H1 (cell line): ENCODE results near the gene SLC13A1. TPM values are rescaled to one million over a fixed set of nuclear protein-coding genes. Genes with fewer than 3 reads are reported as not detected.

Source experiments
- CTCF ChIA-PET: fragments of 300-600 bp; sonication (Branson Sonifier 250); formaldehyde crosslinking; loops from one replicate; lab custom pipeline; 2021; ENCODE audit not compliant: partially characterized antibody; lab: Charles Lee
- POLR2A ChIA-PET: fragments of 300-600 bp; sonication (Branson Sonifier 250); formaldehyde crosslinking; loops from one replicate; lab custom pipeline; 2021; ENCODE audit warnings: inconsistent platforms; ENCODE audit not compliant: partially characterized antibody; lab: Charles Lee
- DNase-seq, 2 experiments: peaks; one replicate each; pipeline versions ENCODE4 v3.0.0 to v3.0.0-alpha.2; 2010 to 2022; ENCODE audit warnings: low spot score in 2 of 2, low read depth in 1 of 2, mixed read lengths in 1 of 2
- FAIRE-seq: peaks from 2 replicates; lab custom pipeline; 2011; peaks lifted over from hg19 to GRCh38; lab: Jason Lieb, UNC
- H2AFZ ChIP-seq: 2 replicates; pipeline ENCODE4 v1.8.1; 2012; ENCODE audit warnings: low read length, inconsistent platforms
- H2AK5ac ChIP-seq: 2 replicates; pipeline ENCODE4 v1.6.1; 2013; ENCODE audit warnings: low read depth, low read length
- H2BK120ac ChIP-seq: replicated peaks from 2 replicates; pipeline ENCODE3; 2013; ENCODE audit warnings: low read depth, low read length, inconsistent platforms
- H2BK12ac ChIP-seq: 2 replicates; pipeline ENCODE4 v1.6.1; 2013; ENCODE audit warnings: low read depth, low read length
- H2BK15ac ChIP-seq: 2 replicates; pipeline ENCODE4 v1.6.1; 2013; ENCODE audit warnings: low read length
- H2BK20ac ChIP-seq: 2 replicates; pipeline ENCODE4 v1.6.1; 2013; ENCODE audit warnings: low read length
- H2BK5ac ChIP-seq: 2 replicates; pipeline ENCODE4 v1.6.1; 2013; ENCODE audit warnings: low read depth, low read length
- H3K14ac ChIP-seq: 2 replicates; pipeline ENCODE4 v1.6.1; 2013; ENCODE audit warnings: inconsistent platforms; ENCODE audit not compliant: insufficient read length
- H3K18ac ChIP-seq: 2 replicates; pipeline ENCODE4 v1.6.1; 2013; ENCODE audit warnings: low read length; ENCODE audit errors: extremely low read depth
- H3K23ac ChIP-seq: 2 replicates; pipeline ENCODE4 v1.6.1; 2013; ENCODE audit warnings: inconsistent platforms; ENCODE audit not compliant: insufficient read length
- H3K23me2 ChIP-seq: 2 replicates; pipeline ENCODE4 v1.6.1; 2013; ENCODE audit warnings: low read depth, low read length
- H3K27ac ChIP-seq: 2 replicates; pipeline ENCODE4 v1.6.1; 2011; ENCODE audit warnings: low read depth, low read length, inconsistent platforms
- H3K27me3 ChIP-seq, 4 experiments: replicated peaks in 1 of 4; 1 replicate in 1 of 4; 2 replicates in 3 of 4; pipeline versions ENCODE4 v1.6.1 to v1.8.1; 2011 to 2013; ENCODE audit warnings: low read length in 3 of 4, mild to moderate bottlenecking in 3 of 4, inconsistent platforms in 2 of 4, mixed read lengths in 2 of 4, moderate library complexity in 1 of 4; ENCODE audit not compliant: control insufficient read depth in 3 of 4, insufficient read depth in 3 of 4; ENCODE audit errors: extremely low read depth in 1 of 4
- H3K36me3 ChIP-seq, 4 experiments: 2 replicates each; pipeline versions ENCODE4 v1.6.1 to v1.8.1; 2011 to 2013; ENCODE audit warnings: mild to moderate bottlenecking in 4 of 4, low read length in 3 of 4, moderate library complexity in 2 of 4, control low read depth in 1 of 4, inconsistent platforms in 1 of 4; ENCODE audit not compliant: insufficient read depth in 4 of 4, control insufficient read depth in 2 of 4
- H3K4ac ChIP-seq: replicated peaks from 2 replicates; pipeline ENCODE3; 2013; ENCODE audit warnings: low read length, low read depth, mixed read lengths, inconsistent platforms; ENCODE audit not compliant: insufficient read length
- H3K4me1 ChIP-seq, 4 experiments: replicated peaks in 1 of 4; 1 replicate in 1 of 4; 2 replicates in 3 of 4; pipeline versions ENCODE4 v1.6.1 to v1.8.1; 2011 to 2013; ENCODE audit warnings: low read length in 3 of 4, inconsistent platforms in 2 of 4, mixed read lengths in 1 of 4; ENCODE audit not compliant: insufficient read depth in 4 of 4, control insufficient read depth in 3 of 4
- H3K4me2 ChIP-seq, 2 experiments: 2 replicates each; pipeline versions ENCODE4 v1.6.1 to v1.8.1; 2011 to 2013; ENCODE audit warnings: low read depth in 2 of 2, low read length in 2 of 2, control low read depth in 1 of 2, inconsistent platforms in 1 of 2, mild to moderate bottlenecking in 1 of 2; ENCODE audit not compliant: insufficient read depth in 1 of 2
- H3K4me3 ChIP-seq, 4 experiments: fragments of 200-600, 300-600 bp in 1 of 4; sonication (generic), shearing (Covaris generic), sonication (Bioruptor Twin) in 1 of 4; 2 replicates each; pipeline versions ENCODE4 v1.5.1 to v1.8.1; 2011 to 2016; ENCODE audit warnings: low read length in 4 of 4, low read depth in 3 of 4, control low read depth in 2 of 4, inconsistent platforms in 2 of 4, mild to moderate bottlenecking in 2 of 4, mixed read lengths in 1 of 4, moderate library complexity in 1 of 4; ENCODE audit not compliant: insufficient read depth in 2 of 4; ENCODE audit errors: extremely low read depth in 1 of 4
- H3K56ac ChIP-seq: replicated peaks from 2 replicates; pipeline ENCODE3; 2013; ENCODE audit warnings: low read depth, mild to moderate bottlenecking, mixed read lengths, low read length, inconsistent platforms; ENCODE audit not compliant: insufficient read length
- H3K79me1 ChIP-seq: 2 replicates; pipeline ENCODE4 v1.6.1; 2013; ENCODE audit warnings: low read depth, low read length, control low read depth
- H3K79me2 ChIP-seq, 2 experiments: 2 replicates each; pipeline versions ENCODE4 v1.6.1 to v1.8.1; 2012 to 2013; ENCODE audit warnings: low read length in 2 of 2, mild to moderate bottlenecking in 2 of 2, inconsistent platforms in 1 of 2; ENCODE audit not compliant: insufficient read depth in 2 of 2, control insufficient read depth in 1 of 2
- H3K9ac ChIP-seq, 4 experiments: replicated peaks in 1 of 4; 1 replicate in 1 of 4; 2 replicates in 3 of 4; pipeline versions ENCODE4 v1.6.1 to v1.8.1; 2011 to 2013; ENCODE audit warnings: low read depth in 3 of 4, low read length in 3 of 4, control low read depth in 2 of 4, mild to moderate bottlenecking in 2 of 4, moderate library complexity in 2 of 4, inconsistent platforms in 1 of 4; ENCODE audit errors: extremely low read depth in 1 of 4
- H3K9me3 ChIP-seq, 2 experiments: 2 replicates each; pipeline versions ENCODE4 v1.6.1 to v1.8.1; 2012 to 2013; ENCODE audit warnings: mild to moderate bottlenecking in 2 of 2, moderate library complexity in 2 of 2, control low read depth in 1 of 2, inconsistent platforms in 1 of 2, low read depth in 1 of 2, low read length in 1 of 2, mixed read lengths in 1 of 2; ENCODE audit not compliant: insufficient read depth in 2 of 2
- H4K20me1 ChIP-seq, 2 experiments: replicated peaks in 1 of 2; 2 replicates each; pipeline versions ENCODE3 to v1.8.1; 2011 to 2013; ENCODE audit warnings: inconsistent platforms in 2 of 2, low read length in 2 of 2, mild to moderate bottlenecking in 1 of 2; ENCODE audit not compliant: insufficient read depth in 2 of 2, control insufficient read depth in 1 of 2
- H4K5ac ChIP-seq: 2 replicates; pipeline ENCODE4 v1.6.1; 2013; ENCODE audit warnings: low read length, low read depth, mixed read lengths, inconsistent platforms; ENCODE audit not compliant: insufficient read length
- H4K8ac ChIP-seq: 2 replicates; pipeline ENCODE4 v1.8.0; 2013; ENCODE audit warnings: mild to moderate bottlenecking, moderate library complexity, low read length, inconsistent platforms; ENCODE audit not compliant: insufficient read depth; ENCODE audit errors: extremely low read depth
- H4K91ac ChIP-seq: replicated peaks from 2 replicates; pipeline ENCODE3; 2013; ENCODE audit warnings: low read length, mixed read lengths, inconsistent platforms; ENCODE audit not compliant: insufficient read length
- BRCA1 ChIP-seq: IDR thresholded peaks from 2 replicates; pipeline ENCODE4 v1.6.1; 2012; ENCODE audit warnings: low read depth, low read length, improper control_type of control experiment
- EGR1 ChIP-seq: IDR thresholded peaks from 2 replicates; pipeline ENCODE4 v1.6.1; 2011; ENCODE audit warnings: low read depth, low read length, borderline replicate concordance
- EP300 ChIP-seq, 2 experiments: IDR thresholded peaks; 1 replicate in 1 of 2; 2 replicates in 1 of 2; pipeline ENCODE4 v1.6.1; 2011 to 2012; ENCODE audit warnings: low read depth in 2 of 2, low read length in 2 of 2, mild to moderate bottlenecking in 2 of 2, borderline replicate concordance in 1 of 2, inconsistent platforms in 1 of 2, moderate library complexity in 1 of 2
- HDAC2 ChIP-seq, 2 experiments: fragments of 300-600 bp in 1 of 2; sonication (generic) in 1 of 2; IDR thresholded peaks; 2 replicates each; pipeline ENCODE4 v1.6.1; 2011 to 2012; ENCODE audit warnings: low read depth in 2 of 2, low read length in 2 of 2, mild to moderate bottlenecking in 2 of 2, moderate library complexity in 2 of 2, borderline replicate concordance in 1 of 2, inconsistent platforms in 1 of 2
- KDM1A ChIP-seq: fragments of 200-600, 300-600 bp; sonication (generic); IDR thresholded peaks from 2 replicates; pipeline ENCODE4 v1.7.1; 2016; ENCODE audit warnings: mild to moderate bottlenecking, low read length, borderline replicate concordance
- PHF8 ChIP-seq: fragments of 200-600 bp; sonication (generic); conservative IDR thresholded peaks from 2 replicates; pipeline ENCODE4 v1.7.1; 2012; ENCODE audit warnings: low read depth, mild to moderate bottlenecking, inconsistent platforms, low read length, moderate library complexity
- RBBP5 ChIP-seq: IDR thresholded peaks from 2 replicates; pipeline ENCODE4 v1.7.1; 2012; ENCODE audit warnings: low read depth, mild to moderate bottlenecking, inconsistent platforms, low read length, moderate library complexity, borderline replicate concordance
- SIRT6 ChIP-seq: IDR thresholded peaks from one replicate; pipeline ENCODE4 v1.7.1; 2012; ENCODE audit warnings: low read length, inconsistent platforms
- SP1 ChIP-seq: IDR thresholded peaks from 2 replicates; pipeline ENCODE4 v1.6.1; 2011; ENCODE audit warnings: low read depth, low read length
- SP2 ChIP-seq: IDR thresholded peaks from 2 replicates; pipeline ENCODE4 v1.6.1; 2012; ENCODE audit warnings: mild to moderate bottlenecking, low read length, inconsistent platforms
- TBP ChIP-seq: IDR thresholded peaks from 2 replicates; pipeline ENCODE4 v1.6.1; 2011; ENCODE audit warnings: low read depth, low read length, improper control_type of control experiment
- ZNF274 ChIP-seq: IDR thresholded peaks from 2 replicates; pipeline ENCODE4 v1.7.0; 2012; ENCODE audit warnings: low read length, borderline replicate concordance; ENCODE audit errors: extremely low read depth
- WGBS, 2 experiments: shearing (Covaris generic) in 1 of 2; methylation state at CpG; one replicate each; pipeline versions ENCODE4 v1.1.6 to v1.1.7; 2013 to 2015; ENCODE audit warnings: low lambda C conversion rate in 2 of 2, mixed read lengths in 2 of 2, inconsistent platforms in 1 of 2, low coverage in 1 of 2, missing lambda C conversion rate in 1 of 2; ENCODE audit not compliant: insufficient replicate concordance in 2 of 2, insufficient coverage in 1 of 2, insufficient read length in 1 of 2; ENCODE audit errors: extremely low coverage in 1 of 2, missing lambda C conversion rate in 1 of 2; 5-methylcytosine and 5-hydroxymethylcytosine counted together
- polyA plus RNA-seq, 7 experiments: library from polyadenylated mRNA; depleted of rRNA in 3 of 7; stranded (reverse) in 5 of 7; unstranded in 2 of 7; fragments of >200 nt in 5 of 7; fragments of 200-250 nt in 2 of 7; gene quantifications; 1 replicate in 5 of 7; 2 replicates in 1 of 7; 4 replicates in 1 of 7; pipeline versions ENCODE4 v1.2.1 to v1.2.3, GENCODE V29; 2011 to 2013; ENCODE audit warnings: missing spikeins in 2 of 7, mixed read lengths in 2 of 7
- total RNA-seq: library from RNA; stranded (reverse); fragmentation: NEBNext Ultra II Directional; extraction: Animal tissue kit (Norgen Biotek cat#: 25700); gene quantifications from 2 replicates; pipeline ENCODE4 v1.2.1, GENCODE V29; 2021
- TF ChIP-seq, protein P1 (sequence below): IDR thresholded peaks from 2 replicates; pipeline ENCODE4 v1.6.1; 2012; ENCODE audit warnings: inconsistent platforms
- TF ChIP-seq, protein P2 (sequence below): IDR thresholded peaks from 2 replicates; pipeline ENCODE4 v1.6.1; 2012; ENCODE audit warnings: inconsistent platforms

Gene SLC13A1
- total and polyA plus RNA-seq, 2 of the 8 experiments (the other 6 are each of a cell fraction or from before 2014, with no cell fraction given) = not detected

DNA sequence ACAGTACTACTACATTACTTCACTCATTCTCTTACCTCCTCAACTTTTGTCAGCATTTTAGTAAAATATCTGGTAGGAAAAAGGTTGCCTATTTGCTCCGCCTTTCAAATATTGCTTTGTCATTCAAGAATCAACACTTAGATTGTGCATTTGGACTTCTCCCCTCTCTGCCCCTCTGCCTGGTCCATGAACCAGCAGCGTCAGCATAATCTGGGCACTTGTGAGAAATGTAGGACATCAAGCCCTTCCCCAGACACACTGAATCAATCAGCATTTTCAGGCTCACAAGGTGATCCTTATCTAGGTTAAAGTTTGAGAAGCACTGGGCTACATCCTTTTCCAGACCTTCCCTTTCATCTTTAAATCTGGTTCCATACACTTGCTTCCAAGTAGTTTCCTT lies 16.3 kb downstream of the SLC13A1 start:
- H2BK120ac ChIP-seq = no peak overlapping the region
- H3K4me1 ChIP-seq = no peaks in the 10 kb centered on the region
- H3K23ac ChIP-seq = no peak overlapping the region
- H4K91ac ChIP-seq = no peak overlapping the region
- H3K56ac ChIP-seq = no peak overlapping the region
- no peaks in the 10 kb centered on the region for H3K79me1 ChIP-seq
- no peak overlapping the region for H3K4me3 ChIP-seq
- no peak overlapping the region for H3K4me2 ChIP-seq
- no peak overlapping the region for H3K18ac ChIP-seq
- H3K79me2 ChIP-seq = no peaks in the 10 kb centered on the region
- no peaks in the 10 kb centered on the region for H3K27me3 ChIP-seq
- H2BK5ac ChIP-seq = no peak overlapping the region
- ChIA-PET CTCF (no interaction called here), POLR2A (no interaction called here)
- H3K9ac ChIP-seq = no peak overlapping the region
- H3K23me2 ChIP-seq = no peaks in the 10 kb centered on the region
- H3K27ac ChIP-seq = no peak overlapping the region
- no peak overlapping the region for H2AFZ ChIP-seq
- no peak overlapping the region for H2BK12ac ChIP-seq
- H3K36me3 ChIP-seq = no peaks in the 10 kb centered on the region
- H4K20me1 ChIP-seq = no peaks in the 10 kb centered on the region
- H4K8ac ChIP-seq = no peak overlapping the region
- no peak overlapping the region for H3K14ac ChIP-seq
- H3K9me3 ChIP-seq = peaks cover 0 to 5% of the 10 kb centered on the region in 2 experiments; a peak in 1 of 4 replicates
- WGBS, 2 experiments = 100% methylated on average over 2 of the region's 2 CpGs; no CpG with 5 or more reads in 1 of the 2 experiments
- FAIRE-seq = no peak
- no peak overlapping the region for H2BK20ac ChIP-seq
- no peak overlapping the region for H4K5ac ChIP-seq
- DNase-seq = no peak
- H2BK15ac ChIP-seq = no peak overlapping the region
- H3K4ac ChIP-seq = no peak overlapping the region
- H2AK5ac ChIP-seq = no peak overlapping the region
- no peak for TF ChIP-seq PHF8
- no peak for TF ChIP-seq EGR1
- TF ChIP-seq SIRT6 = no peak
- no peak for TF ChIP-seq HDAC2 (IDR thresholded peaks at IDR 0.05; ENCODE audit: borderline replicate concordance in 1 of 2, low read depth in 2 of 2, low read length in 2 of 2)
- no peak for TF ChIP-seq RBBP5
- TF ChIP-seq SP2 = no peak
- TF ChIP-seq, protein P1, sequence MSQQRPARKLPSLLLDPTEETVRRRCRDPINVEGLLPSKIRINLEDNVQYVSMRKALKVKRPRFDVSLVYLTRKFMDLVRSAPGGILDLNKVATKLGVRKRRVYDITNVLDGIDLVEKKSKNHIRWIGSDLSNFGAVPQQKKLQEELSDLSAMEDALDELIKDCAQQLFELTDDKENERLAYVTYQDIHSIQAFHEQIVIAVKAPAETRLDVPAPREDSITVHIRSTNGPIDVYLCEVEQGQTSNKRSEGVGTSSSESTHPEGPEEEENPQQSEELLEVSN = no peak
- TF ChIP-seq SP1 = no peak
- TF ChIP-seq, protein P2, sequence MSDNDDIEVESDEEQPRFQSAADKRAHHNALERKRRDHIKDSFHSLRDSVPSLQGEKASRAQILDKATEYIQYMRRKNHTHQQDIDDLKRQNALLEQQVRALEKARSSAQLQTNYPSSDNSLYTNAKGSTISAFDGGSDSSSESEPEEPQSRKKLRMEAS = no peak
- no peak for TF ChIP-seq TBP
- no peak for TF ChIP-seq BRCA1
- TF ChIP-seq KDM1A = no peak
- no peak for TF ChIP-seq ZNF274
- TF ChIP-seq EP300 (IDR thresholded peaks at IDR 0.05; ENCODE audit: borderline replicate concordance in 1 of 2, low read depth in 2 of 2, low read length in 2 of 2) = no peak
